Activated naive CD8-positive, alpha-beta T cell treated with anti-CD3 and anti-CD28 coated beads, Interleukin-2, amount 50 U/mL, for 16 hours (primary cell): ENCODE data around the gene NDUFS2.
A peak's percentile ranks its signal among the peaks of the same experiment; 100 is the strongest.

Experiments used
- DNase-seq: peaks from one replicate; pipeline ENCODE4 v3.0.0-alpha.2; 2020; ENCODE audit warnings: low read depth, low spot score

The NDUFS2 gene

GRCh38 chr1:161201836-161202712 is at the start of gene NDUFS2:
NDUFS2 (plus strand) TSS chr1:161202367; CDS start chr1:161202386, 19 bp downstream.
- peak; percentile 89 for DNase-seq

- no peak for DNase-seq
These were observed 49.0 kb upstream of the NDUFS2 start for GRCh38 chr1:161153176-161153575.

- peak; percentile 54 for DNase-seq
These were observed 48.4 kb upstream of the NDUFS2 start, which contains the start of gene UFC1 for GRCh38 chr1:161153682-161154337. UFC1 (plus strand) TSS chr1:161153978; CDS start chr1:161153998, 20 bp downstream.

- DNase-seq = no peak
These were observed 44.3 kb upstream of the NDUFS2 start for GRCh38 chr1:161157867-161158266.

GRCh38 chr1:161158316-161159010 is 43.7 kb upstream of the NDUFS2 start:
- DNase-seq = no peak

GRCh38 chr1:161159087-161159912 is 42.9 kb upstream of the NDUFS2 start, which contains the start of gene USP21:
USP21 (plus strand) TSS chr1:161159500; CDS start chr1:161160641, 1,141 bp downstream.
- DNase-seq = peak; percentile 77

GRCh38 chr1:161159913-161160243 is 42.3 kb upstream of the NDUFS2 start:
- no peak for DNase-seq

GRCh38 chr1:161160671-161161145 is 41.5 kb upstream of the NDUFS2 start:
- DNase-seq = no peak

- no peak for DNase-seq
These were observed 40.5 kb upstream of the NDUFS2 start for GRCh38 chr1:161161652-161162051.

GRCh38 chr1:161162052-161162451 is 40.1 kb upstream of the NDUFS2 start:
- DNase-seq = no peak

GRCh38 chr1:161162806-161163205 is 39.4 kb upstream of the NDUFS2 start:
- no peak for DNase-seq

GRCh38 chr1:161163793-161164192 is 38.4 kb upstream of the NDUFS2 start:
- no peak for DNase-seq

GRCh38 chr1:161164901-161165610 is 37.1 kb upstream of the NDUFS2 start:
- no peak for DNase-seq

GRCh38 chr1:161165742-161166668 is 36.2 kb upstream of the NDUFS2 start, which contains the start of gene PPOX:
PPOX (plus strand) TSS chr1:161166426; CDS start chr1:161166848, 422 bp downstream.
- DNase-seq = peak; percentile 77

- no peak for DNase-seq
These were observed 35.3 kb upstream of the NDUFS2 start for GRCh38 chr1:161166669-161167548.

- DNase-seq = no peak
These were observed 33.3 kb upstream of the NDUFS2 start for GRCh38 chr1:161168906-161169305.

GRCh38 chr1:161171191-161171590 is 31.0 kb upstream of the NDUFS2 start:
- DNase-seq = no peak

GRCh38 chr1:161171696-161172095 is 30.5 kb upstream of the NDUFS2 start:
- DNase-seq = no peak
